ENCODE results near the gene PDCD4. TPM values are rescaled to one million over a fixed set of nuclear protein-coding genes. Genes with fewer than 3 reads are reported as not detected.

The PDCD4 gene
- total and polyA plus RNA-seq, 2 of the 8 experiments (the other 6 are each of a cell fraction or from before 2014, with no cell fraction given), result 3.3 to 26.8 TPM

DNA sequence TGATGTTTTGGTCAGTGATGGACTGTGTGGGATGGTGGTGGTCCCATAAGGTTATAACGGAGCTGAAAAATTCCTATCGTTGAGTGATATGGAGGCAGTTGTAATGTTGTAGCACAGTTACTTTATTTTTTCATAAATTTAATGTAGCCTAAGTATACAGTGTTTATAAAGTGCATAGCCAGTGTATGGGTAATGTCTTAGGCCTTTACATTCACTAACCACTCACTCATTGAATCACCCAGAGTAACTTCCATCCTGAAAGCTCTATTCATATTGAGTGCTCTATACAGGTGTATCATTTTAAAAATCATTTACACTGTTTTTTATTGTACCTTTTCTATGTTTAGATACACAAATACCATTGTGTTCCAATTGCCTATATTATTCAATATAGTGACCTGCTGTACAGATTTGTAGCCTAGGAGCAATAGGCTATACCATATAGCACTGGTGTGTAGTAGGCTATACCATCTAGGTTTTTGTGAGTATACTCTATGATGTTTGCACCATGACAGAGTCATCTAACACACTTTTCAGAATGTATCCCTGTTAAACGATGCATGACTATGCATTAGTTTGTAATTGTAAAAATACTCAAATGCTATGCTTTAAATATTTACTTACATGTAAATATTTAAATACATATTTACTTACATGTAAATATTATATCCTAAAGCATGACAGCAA lies 21.0 kb downstream of the PDCD4 start:
- Histone ChIP-seq H3K14ac (ENCODE audit: insufficient read length) (no peak overlapping the region), H2BK20ac (ENCODE audit: low read length) (no peak overlapping the region), H3K4me3 (ENCODE audit: extremely low read depth in 1 of 4, insufficient read depth in 2 of 4, low read depth in 3 of 4, low read length in 4 of 4) (no peak overlapping the region), H3K4me2 (ENCODE audit: insufficient read depth in 1 of 2, low read depth in 2 of 2, low read length in 2 of 2) (no peak overlapping the region), H4K91ac (replicated peaks; ENCODE audit: insufficient read length, low read length) (no peak overlapping the region), H3K18ac (ENCODE audit: extremely low read depth, low read length) (no peak overlapping the region), H4K8ac (ENCODE audit: extremely low read depth, insufficient read depth, low read length) (no peak overlapping the region), H3K79me2 (ENCODE audit: control insufficient read depth in 1 of 2, insufficient read depth in 2 of 2, low read length in 2 of 2) (no peaks in the 10 kb centered on the region), H4K20me1 (replicated peaks in 1 of 2; ENCODE audit: control insufficient read depth in 1 of 2, insufficient read depth in 2 of 2, low read length in 2 of 2) (peaks cover 0 to 3% of the 10 kb centered on the region in 2 experiments), H3K27ac (ENCODE audit: low read depth, low read length) (no peak overlapping the region), H3K27me3 (replicated peaks in 1 of 4; ENCODE audit: control insufficient read depth in 3 of 4, extremely low read depth in 1 of 4, insufficient read depth in 3 of 4, low read length in 3 of 4) (peaks cover 0 to 1% (median 0%) of the 10 kb centered on the region in 4 experiments; a peak in 1 of 7 replicates), H3K56ac (replicated peaks; ENCODE audit: insufficient read length, low read depth, low read length) (no peak overlapping the region), H4K5ac (ENCODE audit: insufficient read length, low read depth, low read length) (no peak overlapping the region), H3K4ac (replicated peaks; ENCODE audit: insufficient read length, low read depth, low read length) (no peak overlapping the region), H2BK12ac (ENCODE audit: low read depth, low read length) (no peak overlapping the region), H2AK5ac (ENCODE audit: low read depth, low read length) (no peak overlapping the region), H3K23me2 (ENCODE audit: low read depth, low read length) (no peaks in the 10 kb centered on the region), H3K23ac (ENCODE audit: insufficient read length) (no peak overlapping the region), H2AFZ (ENCODE audit: low read length) (no peak overlapping the region), H3K9ac (replicated peaks in 1 of 4; ENCODE audit: extremely low read depth in 1 of 4, low read depth in 3 of 4, low read length in 3 of 4) (no peak overlapping the region), H2BK5ac (ENCODE audit: low read depth, low read length) (no peak overlapping the region), H3K9me3 (ENCODE audit: insufficient read depth in 2 of 2, low read depth in 1 of 2, low read length in 1 of 2) (no peaks in the 10 kb centered on the region), H2BK120ac (replicated peaks; ENCODE audit: low read depth, low read length) (no peak overlapping the region), H3K36me3 (ENCODE audit: control insufficient read depth in 2 of 4, insufficient read depth in 4 of 4, low read length in 3 of 4) (peaks cover 0 to 20% (median 0%) of the 10 kb centered on the region in 4 experiments; a peak in 2 of 8 replicates), H3K79me1 (ENCODE audit: low read depth, low read length) (no peaks in the 10 kb centered on the region), H2BK15ac (ENCODE audit: low read length) (no peak overlapping the region), H3K4me1 (replicated peaks in 1 of 4; ENCODE audit: control insufficient read depth in 3 of 4, insufficient read depth in 4 of 4, low read length in 3 of 4) (no peaks in the 10 kb centered on the region)
- ChIA-PET CTCF (ENCODE audit: partially characterized antibody) (interaction anchor here (0.5 to 3.4 kb wide), 16 partner anchors 11 to 585 kb away, joined by 3 to 26 read pairs (median 4); no protein-coding TSS in a partner anchor), POLR2A (ENCODE audit: partially characterized antibody) (no interaction called here)
- 91% methylated on average over 3 of the region's 3 CpGs; no CpG with 5 or more reads in 1 of the 2 experiments for WGBS, 2 experiments (ENCODE audit: extremely low coverage in 1 of 2, insufficient coverage in 1 of 2, insufficient read length in 1 of 2, insufficient replicate concordance in 2 of 2, low coverage in 1 of 2, low lambda C conversion rate in 2 of 2, missing lambda C conversion rate in 1 of 2)
- FAIRE-seq (no peak), DNase-seq (ENCODE audit: low read depth in 1 of 2, low spot score in 2 of 2) (no peak)
- no peak for TF ChIP-seq KDM4A (IDR thresholded peaks at IDR 0.05; ENCODE audit: low read depth, low read length, severe bottlenecking)
- TF ChIP-seq NANOG (IDR thresholded peaks at IDR 0.05; ENCODE audit: insufficient read depth, low read depth, low read length, poor library complexity, severe bottlenecking), result no peak
- no peak for TF ChIP-seq SRF (IDR thresholded peaks at IDR 0.05; ENCODE audit: low read depth, low read length)
- no peak for TF ChIP-seq RXRA (IDR thresholded peaks at IDR 0.05; ENCODE audit: insufficient read depth, low read depth, low read length)
- TF ChIP-seq FOSL1 (IDR thresholded peaks at IDR 0.05; ENCODE audit: insufficient read depth, low read depth, low read length), result no peak
